VCaP (cell line): ENCODE measurements around the gene MAP3K5.

Experiments used
- H3K27ac ChIP-seq: fragments of 450-650 bp; 2 replicates; pipeline ENCODE4 v1.5.1; 2017
- TF ChIP-seq, protein P1 (sequence below): fragments of 450-650 bp; conservative IDR thresholded peaks from 2 replicates; pipeline ENCODE4 v1.5.1; 2017; ENCODE audit warnings: mild to moderate bottlenecking, moderate library complexity

Gene MAP3K5

GRCh38 chr6:136726837-136727557 lies 65.3 kb downstream of the MAP3K5 start:
- H3K27ac ChIP-seq, result peak overlapping the region; percentile 65
- TF ChIP-seq, protein P1, sequence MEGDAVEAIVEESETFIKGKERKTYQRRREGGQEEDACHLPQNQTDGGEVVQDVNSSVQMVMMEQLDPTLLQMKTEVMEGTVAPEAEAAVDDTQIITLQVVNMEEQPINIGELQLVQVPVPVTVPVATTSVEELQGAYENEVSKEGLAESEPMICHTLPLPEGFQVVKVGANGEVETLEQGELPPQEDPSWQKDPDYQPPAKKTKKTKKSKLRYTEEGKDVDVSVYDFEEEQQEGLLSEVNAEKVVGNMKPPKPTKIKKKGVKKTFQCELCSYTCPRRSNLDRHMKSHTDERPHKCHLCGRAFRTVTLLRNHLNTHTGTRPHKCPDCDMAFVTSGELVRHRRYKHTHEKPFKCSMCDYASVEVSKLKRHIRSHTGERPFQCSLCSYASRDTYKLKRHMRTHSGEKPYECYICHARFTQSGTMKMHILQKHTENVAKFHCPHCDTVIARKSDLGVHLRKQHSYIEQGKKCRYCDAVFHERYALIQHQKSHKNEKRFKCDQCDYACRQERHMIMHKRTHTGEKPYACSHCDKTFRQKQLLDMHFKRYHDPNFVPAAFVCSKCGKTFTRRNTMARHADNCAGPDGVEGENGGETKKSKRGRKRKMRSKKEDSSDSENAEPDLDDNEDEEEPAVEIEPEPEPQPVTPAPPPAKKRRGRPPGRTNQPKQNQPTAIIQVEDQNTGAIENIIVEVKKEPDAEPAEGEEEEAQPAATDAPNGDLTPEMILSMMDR, result no peak

DNA sequence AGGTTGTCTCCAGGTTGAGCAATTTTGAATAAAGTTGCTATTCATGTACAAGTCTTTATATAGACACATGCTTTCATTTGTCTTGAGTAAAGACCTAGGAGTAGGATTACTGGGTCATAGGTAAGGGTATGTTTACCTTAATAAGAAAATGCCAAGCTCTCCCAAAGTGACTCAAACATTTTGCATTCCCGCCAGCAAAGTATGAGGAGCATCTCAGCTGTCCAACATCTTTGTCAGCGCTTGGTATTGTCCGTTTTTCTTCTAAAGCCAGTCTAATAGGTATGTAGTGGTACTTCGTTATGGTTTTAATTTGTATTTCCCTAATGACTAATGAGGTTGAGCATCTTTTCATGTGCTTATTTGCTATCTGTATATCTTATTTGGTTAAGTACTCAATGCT lies 67.2 kb downstream of the MAP3K5 start:
- TF ChIP-seq, protein P1, result no peak
- H3K27ac ChIP-seq, result no peak overlapping the region

DNA sequence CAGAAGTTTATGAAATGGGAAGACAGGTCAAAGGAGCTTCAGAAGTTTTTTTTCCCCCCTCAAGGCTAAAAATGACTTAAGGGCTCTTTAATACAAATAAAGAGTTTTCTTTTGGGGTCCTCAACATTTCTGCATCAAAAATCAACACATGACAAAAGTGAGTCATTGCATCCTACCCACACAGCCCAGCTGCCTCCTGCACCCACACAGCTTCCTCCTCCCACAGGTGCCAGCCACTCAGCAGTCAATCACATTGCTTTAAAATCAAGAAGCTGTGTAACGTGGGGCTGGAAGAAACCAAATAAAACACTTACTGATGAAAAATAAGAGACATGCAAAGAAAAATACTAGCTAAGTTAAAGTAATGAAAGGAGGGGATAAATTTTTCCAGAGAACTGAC lies 68.5 kb downstream of the MAP3K5 start:
- no peak overlapping the region for H3K27ac ChIP-seq
- TF ChIP-seq, protein P1, result no peak

DNA sequence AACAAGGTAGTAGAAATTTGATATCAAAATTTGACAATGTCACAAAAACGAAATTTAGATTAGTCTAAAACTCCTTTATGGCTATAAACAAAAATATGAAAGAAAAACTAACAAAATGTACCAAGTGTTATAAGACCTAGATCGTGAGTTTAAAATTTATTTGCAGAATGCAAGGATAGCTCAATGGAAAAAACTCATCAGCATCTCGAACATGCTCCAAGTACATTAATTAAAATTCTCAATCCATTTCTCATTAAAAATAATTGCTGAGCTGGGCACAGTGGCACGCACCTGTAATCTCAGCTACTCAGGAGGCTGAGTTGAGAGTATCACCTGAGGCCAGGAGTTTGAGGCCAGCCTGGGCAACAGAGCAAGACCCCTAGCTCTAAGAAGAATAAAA lies 70.8 kb downstream of the MAP3K5 start:
- H3K27ac ChIP-seq, result no peak overlapping the region

GRCh38 chr6:136720045-136720770 lies 72.1 kb downstream of the MAP3K5 start:
- no peak overlapping the region for H3K27ac ChIP-seq
- TF ChIP-seq, protein P1, result no peak

More for the DNA sequence above, 70.8 kb downstream of the MAP3K5 start:
- TF ChIP-seq, protein P1, result no peak

GRCh38 chr6:136719280-136720044 lies 72.8 kb downstream of the MAP3K5 start:
- TF ChIP-seq, protein P1, result no peak
- no peak overlapping the region for H3K27ac ChIP-seq

GRCh38 chr6:136718476-136718875 lies 73.8 kb downstream of the MAP3K5 start:
- no peak overlapping the region for H3K27ac ChIP-seq
- TF ChIP-seq, protein P1, result no peak
